ENCODE data around the gene LRRFIP1. TPM values are rescaled to one million over a fixed set of nuclear protein-coding genes. Genes with fewer than 3 reads are reported as not detected.

LRRFIP1 gene
- total RNA-seq, 4 donors from 2014 or later: 84.9 to 152 (median 120) TPM

GRCh38 chr2:237820421-237820820 is 193.0 kb downstream of the LRRFIP1 start:
- intact Hi-C loops (cut with DNase I): no loop called here
- H3K27me3 ChIP-seq: no peaks in the 10 kb centered on the region
- no peaks in the 10 kb centered on the region for H3K9me3 ChIP-seq
- no peak overlapping the region for H3K27ac ChIP-seq
- WGBS, 2 donors: 61 to 65% methylated on average over 2 of the region's 2 CpGs
- H3K4me3 ChIP-seq: no peak overlapping the region
- no peak for TF ChIP-seq CTCF (IDR thresholded peaks at IDR 0.05)
- TF ChIP-seq POLR2A (IDR thresholded peaks at IDR 0.05): no peak
- DNase-seq: no peak
- no peaks in the 10 kb centered on the region for H3K4me1 ChIP-seq
- no peaks in the 10 kb centered on the region for H3K36me3 ChIP-seq

GRCh38 chr2:237823544-237823943 is 196.2 kb downstream of the LRRFIP1 start:
- TF ChIP-seq POLR2A (IDR thresholded peaks at IDR 0.05) (no peak), CTCF (IDR thresholded peaks at IDR 0.05) (no peak)
- H3K9me3 ChIP-seq: no peaks in the 10 kb centered on the region
- intact Hi-C loops (cut with DNase I): no loop called here
- H3K27me3 ChIP-seq: no peaks in the 10 kb centered on the region
- H3K36me3 ChIP-seq: no peaks in the 10 kb centered on the region
- no peak for DNase-seq
- H3K4me3 ChIP-seq: no peak overlapping the region
- WGBS, 2 donors: 77 to 79% methylated on average over 2 of the region's 2 CpGs
- H3K4me1 ChIP-seq: no peaks in the 10 kb centered on the region
- no peak overlapping the region for H3K27ac ChIP-seq

GRCh38 chr2:237824085-237824484 is 196.7 kb downstream of the LRRFIP1 start:
- 46 to 47% methylated on average over 6 of the region's 6 CpGs for WGBS, 2 donors
- TF ChIP-seq POLR2A (IDR thresholded peaks at IDR 0.05): no peak
- no peak for TF ChIP-seq CTCF (IDR thresholded peaks at IDR 0.05)
- H3K4me3 ChIP-seq: no peak overlapping the region
- DNase-seq: no peak
- no peak overlapping the region for H3K27ac ChIP-seq
- H3K4me1 ChIP-seq: no peaks in the 10 kb centered on the region
- no peaks in the 10 kb centered on the region for H3K9me3 ChIP-seq
- no peaks in the 10 kb centered on the region for H3K36me3 ChIP-seq
- intact Hi-C loops (cut with DNase I): no loop called here
- no peaks in the 10 kb centered on the region for H3K27me3 ChIP-seq

- no peaks in the 10 kb centered on the region for H3K4me1 ChIP-seq
- no peak for DNase-seq
- no peak overlapping the region for H3K27ac ChIP-seq
- TF ChIP-seq CTCF (IDR thresholded peaks at IDR 0.05) (no peak), POLR2A (IDR thresholded peaks at IDR 0.05) (no peak)
- no peaks in the 10 kb centered on the region for H3K9me3 ChIP-seq
- 84 to 88% methylated on average over 3 of the region's 3 CpGs for WGBS, 2 donors
- intact Hi-C loops (cut with DNase I): no loop called here
- H3K36me3 ChIP-seq: no peaks in the 10 kb centered on the region
- H3K4me3 ChIP-seq: no peak overlapping the region
- H3K27me3 ChIP-seq: no peaks in the 10 kb centered on the region
Observed at GRCh38 chr2:237827421-237827987, 200.1 kb downstream of the LRRFIP1 start.

Other genes with a start within 250 kb of the LRRFIP1 start
- gene COL6A3, start 213.4 kb upstream of the LRRFIP1 start, total RNA-seq: 100 to 1,000 TPM in 1 of 4 donors, 10 to 100 TPM in 2, 1 to 10 TPM in 1; 8.9 to 138 (median 46.5) TPM
- gene MLPH, start 140.3 kb upstream of the LRRFIP1 start, total RNA-seq: 10 to 100 TPM in 2 of 4 donors, 1 to 10 TPM in 2; 1.8 to 10.5 (median 7.6) TPM
- gene PRLH, start 61.0 kb upstream of the LRRFIP1 start, total RNA-seq: not detected
- gene RAB17, start 36.9 kb upstream of the LRRFIP1 start, total RNA-seq: 10 to 100 TPM in 1 of 4 donors, 1 to 10 TPM in 3; 2.0 to 11.1 (median 6.4) TPM
- gene RBM44, start 171.2 kb downstream of the LRRFIP1 start, total RNA-seq: 1 to 10 TPM in 1 of 4 donors, under 1 TPM in 3; 0.08 to 1.5 (median 0.20) TPM
- gene RAMP1, start 232.0 kb downstream of the LRRFIP1 start, total RNA-seq: 10 to 100 TPM in 1 of 4 donors, 1 to 10 TPM in 2, under 1 TPM in 1; 0.76 to 11.3 (median 4.0) TPM

Data from esophagus squamous epithelium (tissue), 5 donors.